Myometrial cell (primary cell): ENCODE data around the gene PIK3CD. TPM values are rescaled to one million over a fixed set of nuclear protein-coding genes. Genes with fewer than 3 reads are reported as not detected.

Experiments used
- total RNA-seq: library from RNA; depleted of rRNA; stranded (reverse); fragments of >200 nt; gene quantifications from 2 replicates; pipeline ENCODE4 v1.2.3, GENCODE V29; 2015

The PIK3CD gene
- total RNA-seq, result 9.0 and 10.1 TPM in 2 replicates

DNA sequence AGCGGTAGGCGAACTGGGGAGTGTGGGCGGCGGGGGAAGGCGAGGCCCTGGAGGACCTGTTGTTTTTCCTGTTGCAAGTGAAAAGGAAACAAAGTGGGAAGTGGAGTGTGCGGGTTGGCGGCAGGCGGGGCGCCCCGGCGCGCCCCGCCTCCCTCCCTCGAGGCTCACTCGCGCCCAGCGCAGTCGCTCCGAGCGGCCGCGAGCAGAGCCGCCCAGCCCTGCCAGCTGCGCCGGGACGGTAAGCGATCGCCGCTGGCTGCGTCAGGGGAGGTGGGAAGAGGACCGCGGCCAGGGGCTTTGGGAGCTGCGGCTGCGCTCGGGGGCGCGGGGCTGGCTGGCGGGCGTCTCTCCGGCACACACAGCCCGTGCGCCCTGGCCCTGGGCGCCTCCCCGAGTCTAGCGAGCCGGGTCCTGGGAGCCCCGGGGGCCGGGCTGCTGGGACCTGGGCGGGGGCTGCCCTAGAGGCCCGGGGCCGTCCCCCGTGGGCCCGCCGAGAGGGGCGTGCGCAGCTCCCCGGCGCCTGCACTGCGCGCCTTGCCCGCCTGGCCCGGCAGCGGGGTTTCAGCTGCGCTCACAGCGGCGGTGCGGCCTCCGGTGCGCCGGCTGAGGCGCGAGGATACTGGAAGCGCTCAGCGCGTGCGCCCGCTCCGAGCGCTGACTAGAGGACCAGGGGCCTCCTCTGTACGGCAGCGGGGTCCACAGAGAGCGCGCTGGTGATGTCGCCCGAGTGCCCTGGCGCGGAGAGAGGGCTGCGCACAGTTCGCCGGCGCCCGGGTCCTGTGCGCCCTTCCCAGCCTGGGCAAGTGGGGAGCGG lies at the start of gene PIK3CD:
Gene PIK3CD (plus strand): TSS at position 167 of the 814 bp plus-strand sequence. CDS start 58,725 bp downstream, outside the sequence.

Other genes with a start within 250 kb of the PIK3CD start
- gene SLC25A33, start 112.3 kb upstream of the PIK3CD start, total RNA-seq, result 6.4 and 6.9 TPM in 2 replicates
- gene TMEM201, start 62.8 kb upstream of the PIK3CD start, total RNA-seq, result 5.8 and 6.9 TPM in 2 replicates
- 68.6 and 76.7 TPM in 2 replicates for gene CLSTN1, start 172.2 kb downstream of the PIK3CD start, total RNA-seq